ENCODE measurements around the gene FNDC10.
A peak's percentile ranks its signal among the peaks of the same experiment; 100 is the strongest.

Gene FNDC10

GRCh38 chr1:1621173-1622009 is 21.5 kb upstream of the FNDC10 start:
- H3K4me3 ChIP-seq (ENCODE audit: control insufficient read depth, low read depth, low read length) = no peak overlapping the region
- TF ChIP-seq CTCF (conservative IDR thresholded peaks at IDR 0.05; ENCODE audit: control insufficient read depth, insufficient read depth, low read depth, low read length) = no peak
- no peak for DNase-seq (ENCODE audit: low read depth)

GRCh38 chr1:1620433-1621139 is 20.7 kb upstream of the FNDC10 start:
- no peak for TF ChIP-seq CTCF (conservative IDR thresholded peaks at IDR 0.05; ENCODE audit: control insufficient read depth, insufficient read depth, low read depth, low read length)
- no peak for DNase-seq (ENCODE audit: low read depth)
- H3K4me3 ChIP-seq (ENCODE audit: control insufficient read depth, low read depth, low read length) = no peak overlapping the region

GRCh38 chr1:1619917-1620361 is 20.0 kb upstream of the FNDC10 start:
- TF ChIP-seq CTCF (conservative IDR thresholded peaks at IDR 0.05; ENCODE audit: control insufficient read depth, insufficient read depth, low read depth, low read length) = peak; percentile 24
- no peak for DNase-seq (ENCODE audit: low read depth)
- no peak overlapping the region for H3K4me3 ChIP-seq (ENCODE audit: control insufficient read depth, low read depth, low read length)

GRCh38 chr1:1618396-1619068 is 18.6 kb upstream of the FNDC10 start:
- TF ChIP-seq CTCF (conservative IDR thresholded peaks at IDR 0.05; ENCODE audit: control insufficient read depth, insufficient read depth, low read depth, low read length) = no peak
- no peak overlapping the region for H3K4me3 ChIP-seq (ENCODE audit: control insufficient read depth, low read depth, low read length)
- DNase-seq (ENCODE audit: low read depth) = no peak

- TF ChIP-seq CTCF (conservative IDR thresholded peaks at IDR 0.05; ENCODE audit: control insufficient read depth, insufficient read depth, low read depth, low read length) = no peak
Observed at GRCh38 chr1:1617925-1618324, 18.0 kb upstream of the FNDC10 start.

GRCh38 chr1:1617516-1617915 is 17.6 kb upstream of the FNDC10 start:
- H3K4me3 ChIP-seq (ENCODE audit: control insufficient read depth, low read depth, low read length) = no peak overlapping the region
- TF ChIP-seq CTCF (conservative IDR thresholded peaks at IDR 0.05; ENCODE audit: control insufficient read depth, insufficient read depth, low read depth, low read length) = no peak
- no peak for DNase-seq (ENCODE audit: low read depth)

More at GRCh38 chr1:1617925-1618324, 18.0 kb upstream of the FNDC10 start:
- DNase-seq (ENCODE audit: low read depth) = no peak
- no peak overlapping the region for H3K4me3 ChIP-seq (ENCODE audit: control insufficient read depth, low read depth, low read length)

All from fibroblast of mammary gland (primary cell).